HG03139 (cell line): ENCODE measurements around the gene ZMYM4.
A peak's percentile ranks its signal among the peaks of the same experiment; 100 is the strongest.
"Not testable (repeated sequence)": the region's sequence is repeated elsewhere in the genome, so short reads cannot be mapped to it uniquely, and the experiment has no call there.

Experiments
- ATAC-seq: cut with Tn5 transposase; IDR thresholded peaks from one replicate; pipeline ENCODE4 v1.9.1; 2021; ENCODE audit not compliant: unreplicated experiment

Gene ZMYM4

DNA sequence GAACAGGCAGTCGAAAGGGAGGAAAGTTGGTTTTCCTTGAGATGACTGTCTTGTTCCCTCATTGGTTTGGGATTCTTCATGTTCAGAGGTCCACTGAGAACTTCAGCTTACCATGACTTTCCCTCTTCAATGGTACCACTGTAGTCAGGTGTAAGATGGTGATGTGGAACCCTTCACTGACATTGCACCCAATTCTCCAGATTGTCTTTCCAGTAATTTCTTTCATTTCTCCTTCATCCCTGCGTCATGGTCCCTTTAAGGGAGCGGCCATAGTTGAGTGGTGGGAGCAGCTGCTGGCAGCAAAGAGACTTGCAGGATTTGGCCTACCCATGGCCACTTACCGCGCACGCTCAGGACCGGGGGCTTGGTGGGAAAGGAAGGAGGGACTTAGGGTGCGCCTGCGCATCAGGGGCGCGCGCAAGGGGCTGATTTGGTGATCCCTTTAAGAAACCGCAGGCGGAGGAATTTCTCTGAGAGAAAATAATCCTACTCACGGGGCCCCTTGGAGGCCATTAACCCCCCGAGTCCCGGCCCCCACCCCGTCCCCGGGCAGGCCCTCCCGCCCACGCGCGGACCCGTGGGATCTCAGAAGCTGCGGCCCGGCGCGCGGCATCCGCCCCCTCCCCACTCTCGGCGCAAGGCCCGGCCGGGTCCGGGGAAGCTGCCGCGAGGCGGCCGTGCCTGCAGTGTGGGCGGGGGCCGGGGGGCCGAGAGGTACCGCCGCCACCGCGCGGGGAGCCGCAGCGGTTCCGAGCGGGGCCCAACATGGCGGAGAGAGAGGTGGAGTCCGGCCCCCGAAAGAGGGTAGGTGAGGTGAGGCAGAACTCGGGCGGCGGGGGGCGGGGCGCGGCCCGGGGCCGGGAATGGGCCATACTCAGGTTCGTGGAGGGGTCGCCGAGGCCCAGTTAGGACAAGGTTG is at the start of gene ZMYM4:
TSS of gene ZMYM4 (plus strand) at position 428 of the 919 bp plus-strand sequence. CDS start at position 766, 338 bp downstream.
- peak; percentile 76 for ATAC-seq

DNA sequence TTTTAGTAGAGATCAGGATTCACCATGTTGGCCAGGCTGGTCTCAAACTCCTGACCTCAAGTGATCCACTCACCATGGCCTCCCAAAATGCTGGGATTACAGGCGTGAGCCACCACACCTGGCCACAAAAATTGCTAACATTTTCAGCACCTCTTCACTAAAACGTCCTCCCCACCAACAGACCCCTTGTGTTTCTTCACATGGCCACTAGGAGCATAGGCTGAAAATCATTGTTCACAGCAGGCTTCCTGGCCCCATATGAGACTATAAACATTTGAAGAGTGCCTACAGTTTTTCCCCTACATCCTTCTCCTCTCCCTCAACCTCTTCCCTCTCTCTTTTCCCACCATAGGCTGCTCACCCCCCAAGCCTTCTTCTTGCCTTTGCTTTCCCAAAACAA is 47.5 kb upstream of the ZMYM4 start:
- no peak for ATAC-seq

DNA sequence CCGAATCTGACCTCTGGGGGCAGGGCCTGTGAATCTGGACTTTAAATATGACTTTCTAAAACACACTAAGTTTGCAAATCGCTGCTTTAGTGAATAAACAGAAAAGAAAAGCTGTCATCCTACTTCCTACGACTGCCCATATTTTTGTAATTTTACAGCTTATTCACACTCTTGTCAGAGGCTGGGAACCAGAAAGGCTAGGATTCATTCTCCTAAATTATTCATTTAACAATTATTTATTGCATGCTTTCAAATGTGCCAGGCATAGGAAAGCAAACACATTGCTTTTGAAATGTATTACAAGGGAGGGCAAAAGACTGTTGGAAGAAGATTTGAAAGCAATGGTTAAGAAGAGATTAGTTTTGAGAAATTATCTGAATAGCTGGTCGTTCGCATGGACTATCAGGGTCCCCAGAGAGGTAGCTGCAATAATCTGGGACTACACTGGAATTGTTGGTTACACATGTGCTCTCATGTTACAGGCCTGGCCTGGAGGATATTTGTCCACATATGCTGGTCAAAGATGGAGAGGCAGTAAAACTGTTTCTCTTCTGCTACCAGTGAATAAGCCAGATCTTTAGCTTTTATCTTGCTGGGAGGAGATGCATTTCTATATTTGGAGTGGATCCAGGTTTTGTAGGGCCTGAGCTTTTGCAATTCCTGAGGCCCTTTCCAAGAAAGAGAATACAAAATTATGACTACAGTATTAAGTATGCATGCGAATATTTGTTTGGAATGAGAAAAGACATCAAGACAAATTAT is 46.0 kb upstream of the ZMYM4 start:
- no peak for ATAC-seq

DNA sequence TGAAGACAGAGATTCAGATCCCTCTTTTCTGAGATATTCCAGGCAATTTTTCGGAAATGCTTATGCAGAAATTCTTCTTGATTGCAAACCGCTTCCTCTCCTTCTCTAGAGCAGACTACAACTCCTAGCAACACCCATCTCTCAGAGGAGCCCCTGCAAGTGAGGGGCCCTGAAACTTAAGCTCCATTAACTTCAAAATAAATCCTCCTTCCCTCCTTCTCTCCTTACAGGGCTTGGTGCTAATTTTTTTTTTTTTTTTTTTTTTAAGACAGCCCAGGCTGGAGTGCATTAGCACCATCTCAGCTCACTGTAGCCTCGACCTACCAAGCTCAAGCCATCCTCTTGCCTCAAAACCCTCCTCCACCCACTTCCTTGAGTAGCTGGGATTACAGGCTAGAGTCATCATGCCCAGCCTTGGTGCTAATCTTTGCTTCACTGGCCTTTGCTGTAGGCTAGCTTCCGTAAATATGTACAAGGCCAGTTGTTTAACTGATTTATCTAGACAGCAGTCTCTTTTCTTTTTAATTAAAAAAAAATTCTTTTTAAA is 45.4 kb upstream of the ZMYM4 start:
- no peak for ATAC-seq

DNA sequence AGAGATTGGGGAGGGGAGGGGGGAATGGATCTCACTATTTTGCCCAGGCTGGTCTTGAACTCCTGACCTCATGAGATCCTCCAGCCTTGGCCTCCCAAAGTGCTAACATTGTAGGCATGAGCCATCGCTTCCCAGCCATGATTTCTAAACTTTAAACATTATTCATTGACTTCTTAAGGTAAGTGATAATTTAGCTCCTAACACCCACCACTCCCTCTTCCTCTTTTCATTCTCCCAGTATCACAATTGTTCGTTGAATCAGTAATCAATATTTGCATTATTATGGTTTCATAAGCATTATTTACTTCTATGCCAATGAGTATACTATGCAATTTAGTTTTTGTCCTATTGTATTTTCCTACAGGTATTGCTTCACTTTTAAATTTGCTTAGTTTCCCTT is 42.0 kb upstream of the ZMYM4 start:
- ATAC-seq, result no peak

DNA sequence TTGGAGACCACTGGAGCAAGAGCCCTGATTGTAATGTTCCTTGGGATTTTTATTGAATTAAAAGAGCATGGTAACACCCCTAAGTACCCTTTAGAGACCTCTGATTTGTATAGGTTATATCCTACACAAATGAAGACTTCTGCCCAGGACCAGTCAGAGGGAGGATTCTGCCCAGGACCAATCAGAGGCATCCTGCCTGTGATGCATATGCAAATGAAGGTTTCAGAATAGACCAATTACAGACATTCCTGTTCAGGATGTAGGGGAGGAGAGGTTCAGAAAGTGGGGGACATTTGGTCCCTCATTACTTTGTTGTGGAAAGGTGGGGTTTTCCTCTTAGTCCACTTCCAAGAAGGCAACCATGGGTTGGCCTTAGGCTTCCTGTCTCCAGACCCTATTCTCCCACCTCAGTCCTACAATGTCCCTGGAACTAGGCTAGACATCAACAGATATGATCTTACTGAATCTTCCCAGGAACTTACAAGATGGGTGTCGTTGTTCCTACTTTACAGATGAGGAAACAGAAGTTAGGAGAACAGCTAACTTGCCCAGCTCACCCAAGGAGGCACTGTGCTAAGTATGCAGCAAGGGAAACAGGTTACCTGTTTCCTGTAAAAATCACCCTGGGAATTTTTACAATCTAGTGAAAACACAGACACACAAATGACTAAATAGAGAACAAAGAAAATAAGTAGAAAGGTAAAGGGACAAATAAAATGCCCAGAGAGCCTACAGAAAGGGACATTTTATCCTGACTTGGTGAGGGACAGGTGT is 38.7 kb upstream of the ZMYM4 start:
- no peak for ATAC-seq

DNA sequence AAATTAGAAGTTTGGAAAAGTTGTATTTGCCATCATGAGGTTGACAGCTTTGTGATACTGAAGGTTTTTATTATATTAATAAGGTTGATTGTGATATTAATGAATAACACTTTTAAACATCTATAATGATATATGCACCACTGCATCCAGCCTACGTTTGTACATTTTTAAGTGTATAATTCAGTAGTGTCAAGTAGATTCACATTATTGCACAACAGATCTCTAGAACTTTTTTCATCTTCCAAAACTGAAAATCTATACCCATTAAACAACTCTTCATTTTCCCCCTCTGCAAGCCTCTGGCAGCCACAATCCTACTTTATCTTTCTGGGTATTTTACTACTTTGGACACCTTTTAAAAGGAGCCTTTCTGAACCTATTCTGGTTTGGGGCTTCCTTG is 37.2 kb upstream of the ZMYM4 start:
- ATAC-seq, result no peak

DNA sequence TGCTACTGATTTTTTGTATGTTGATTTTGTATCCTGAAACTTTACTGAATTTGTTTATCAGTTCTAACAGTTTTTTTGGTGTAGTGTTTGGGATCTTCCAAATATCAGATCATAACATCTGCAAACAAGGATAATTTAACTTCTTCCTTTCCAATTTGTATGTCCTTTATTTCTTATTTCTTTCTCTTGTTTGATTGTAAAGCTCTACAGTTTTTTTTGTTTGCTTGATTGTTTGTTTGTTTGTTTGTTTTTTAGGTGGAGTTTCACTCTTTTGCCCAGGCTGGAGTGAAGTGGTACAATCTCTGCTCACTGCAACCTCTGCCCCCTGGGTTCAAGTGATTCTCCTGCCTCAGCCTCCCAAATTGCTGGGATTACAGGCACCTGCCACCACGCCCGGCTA is 31.7 kb upstream of the ZMYM4 start:
- ATAC-seq, result not testable (repeated sequence)

DNA sequence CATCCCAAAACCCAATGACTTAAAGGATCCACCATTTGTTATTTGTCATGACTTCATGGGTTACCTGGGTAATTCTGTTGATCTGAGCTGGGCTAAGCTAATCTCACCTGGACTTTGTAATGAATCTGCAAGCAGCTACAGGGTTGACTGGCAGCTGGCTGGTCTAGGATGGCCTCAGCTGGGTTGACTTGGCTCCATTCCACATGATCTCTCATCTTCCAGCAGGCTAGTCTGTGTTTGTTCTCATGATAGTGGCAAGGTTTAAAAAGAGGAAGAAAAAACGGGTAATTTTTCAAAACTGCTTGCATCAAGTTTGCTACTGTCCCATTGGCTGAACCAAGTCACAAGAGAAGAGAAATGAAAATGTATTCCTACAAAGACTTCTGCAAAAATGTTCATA is 24.8 kb upstream of the ZMYM4 start:
- ATAC-seq, result no peak

DNA sequence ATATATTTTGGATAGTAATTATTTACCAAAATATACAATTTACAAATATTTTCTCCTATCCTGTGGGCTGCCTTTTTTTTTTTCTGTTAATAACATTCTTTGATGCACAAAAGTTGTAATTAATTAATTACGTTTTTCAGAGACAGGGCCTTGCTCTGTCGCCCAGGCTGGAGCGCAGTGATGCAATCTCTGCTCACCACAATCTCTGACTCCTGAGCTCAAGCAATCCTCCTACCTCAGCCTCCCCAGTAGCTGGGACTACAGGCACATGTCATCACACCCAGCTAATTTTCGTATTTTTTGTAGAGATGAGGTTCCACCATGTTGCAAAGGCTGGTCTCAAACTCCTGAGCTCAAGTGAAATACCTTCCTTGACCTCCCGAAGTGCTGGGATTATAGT is 21.3 kb upstream of the ZMYM4 start:
- no peak for ATAC-seq

DNA sequence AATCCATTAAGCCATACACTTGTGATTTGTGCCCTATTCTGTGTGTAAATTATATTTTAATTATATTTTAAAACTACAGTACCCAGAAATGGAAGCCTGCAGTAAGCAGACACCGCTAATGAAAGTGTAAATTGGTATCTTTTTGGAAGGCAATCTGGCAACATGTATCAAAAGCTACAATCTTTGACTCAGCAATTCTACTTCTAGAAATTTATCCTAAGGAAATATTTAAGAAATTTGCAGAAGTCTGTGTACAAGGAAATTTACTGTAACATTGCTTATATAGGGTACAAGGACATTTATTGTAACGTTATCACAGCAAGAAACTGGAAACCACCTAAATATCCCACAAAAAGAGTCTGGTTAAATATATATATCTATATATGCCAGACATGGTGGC is 14.6 kb upstream of the ZMYM4 start:
- ATAC-seq, result no peak

DNA sequence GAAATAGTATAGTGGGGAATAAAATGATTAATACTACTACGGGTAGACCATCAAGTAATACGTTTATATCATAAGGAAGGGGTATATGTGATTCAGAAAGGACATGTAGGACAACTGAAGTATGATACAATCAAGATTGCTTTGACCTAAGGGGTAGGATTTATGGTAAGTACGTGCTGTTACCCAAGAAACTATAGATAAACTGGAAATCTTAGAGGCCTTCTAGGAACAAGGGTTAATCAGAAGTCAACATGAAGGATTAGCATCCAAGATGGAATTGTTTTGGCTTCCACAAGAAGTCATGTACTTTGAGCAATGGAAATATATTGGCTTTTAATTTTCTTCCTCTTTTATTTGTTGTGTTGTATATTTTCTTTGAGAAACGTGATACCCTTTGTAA is 13.2 kb upstream of the ZMYM4 start:
- ATAC-seq, result no peak

DNA sequence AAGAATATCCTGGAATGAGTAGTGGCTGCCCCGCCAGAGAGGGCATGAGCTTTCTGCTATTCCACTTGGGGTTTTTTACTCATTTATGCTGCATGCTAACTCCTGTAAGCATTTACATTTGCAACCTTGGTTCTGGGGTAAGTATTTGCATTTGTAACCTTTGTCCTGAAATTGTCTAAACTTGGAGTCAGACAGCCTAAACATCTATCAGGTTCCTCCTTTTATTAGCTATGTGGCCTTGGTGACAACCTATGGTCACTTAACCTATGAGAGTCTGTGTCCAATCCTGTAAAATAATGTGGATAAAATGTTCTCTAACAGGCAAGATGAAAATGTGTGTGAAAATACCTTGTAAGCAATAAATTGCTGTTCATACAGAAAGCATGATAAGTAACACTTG is 8.9 kb upstream of the ZMYM4 start:
- no peak for ATAC-seq

DNA sequence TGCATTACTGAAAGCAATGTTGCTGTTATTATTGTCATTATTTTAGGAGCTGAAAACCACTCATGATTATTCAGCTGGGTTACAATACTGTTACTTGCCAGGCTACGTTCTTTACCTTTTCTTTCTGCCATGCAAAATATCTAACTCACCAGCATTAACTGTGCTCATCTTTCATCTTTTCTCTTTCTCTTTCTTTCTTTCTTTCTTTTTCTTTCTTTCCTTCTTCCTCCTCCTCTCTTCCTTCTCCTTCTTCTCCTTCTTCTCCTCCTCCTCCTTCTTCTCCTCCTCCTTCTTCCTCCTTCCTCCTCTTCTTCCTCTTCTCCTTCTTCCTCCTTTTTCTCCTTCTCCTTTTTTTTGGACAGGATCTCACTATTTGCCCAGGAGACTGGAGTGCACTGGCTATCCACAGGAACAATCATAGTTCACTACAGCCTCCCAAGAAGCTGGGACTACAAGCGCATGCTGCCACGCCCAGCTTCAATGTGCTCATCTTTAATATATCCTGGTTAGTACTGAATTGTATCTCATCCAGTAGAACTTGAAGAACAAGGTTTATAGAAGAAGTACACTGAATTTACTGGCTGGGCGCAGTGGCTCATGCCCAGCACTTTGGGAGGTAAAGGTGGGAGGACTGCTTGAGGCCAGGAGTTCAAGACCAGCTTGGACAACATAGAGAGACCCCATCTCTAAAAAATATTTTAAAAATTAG is 6.9 kb upstream of the ZMYM4 start:
- ATAC-seq, result no peak

DNA sequence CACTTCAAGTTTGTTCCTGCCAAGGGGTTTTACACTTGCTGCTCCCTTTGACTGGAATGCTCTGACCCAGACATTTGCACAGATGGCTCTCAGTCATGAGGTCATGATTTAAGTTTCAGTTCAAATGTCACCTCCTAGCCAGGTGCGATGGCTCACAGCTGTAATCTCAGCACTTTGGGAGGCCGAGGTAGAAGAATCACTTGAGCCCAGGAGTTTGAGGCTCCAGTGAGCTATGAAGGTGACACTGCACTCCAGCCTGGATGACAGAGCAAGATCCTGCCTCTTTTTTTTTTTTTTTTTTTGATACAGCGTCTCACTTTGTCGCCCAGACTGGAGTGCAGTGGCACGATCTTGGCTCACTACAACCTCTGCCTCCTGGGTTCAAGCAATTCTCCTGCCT is 4.5 kb upstream of the ZMYM4 start:
- no peak for ATAC-seq

DNA sequence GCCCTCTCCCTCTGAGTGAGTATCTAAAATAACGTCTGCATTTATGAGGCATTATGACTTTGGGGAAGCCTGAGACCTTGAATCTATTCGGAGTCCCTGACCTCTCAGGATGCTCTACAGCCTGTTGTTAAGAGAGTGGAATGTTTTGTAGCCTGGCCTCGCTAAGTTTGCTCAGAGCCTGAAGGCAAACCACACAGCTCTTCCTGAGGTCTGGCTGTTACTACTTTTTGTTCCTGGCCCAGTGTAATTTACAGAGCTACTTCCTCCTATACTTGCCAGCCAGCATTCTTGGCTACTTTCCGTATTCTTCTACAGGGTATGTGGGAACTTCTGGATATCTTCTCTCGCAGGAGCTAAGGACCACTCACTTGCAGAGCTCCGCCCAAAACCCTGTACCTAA is 3.6 kb upstream of the ZMYM4 start:
- no peak for ATAC-seq

DNA sequence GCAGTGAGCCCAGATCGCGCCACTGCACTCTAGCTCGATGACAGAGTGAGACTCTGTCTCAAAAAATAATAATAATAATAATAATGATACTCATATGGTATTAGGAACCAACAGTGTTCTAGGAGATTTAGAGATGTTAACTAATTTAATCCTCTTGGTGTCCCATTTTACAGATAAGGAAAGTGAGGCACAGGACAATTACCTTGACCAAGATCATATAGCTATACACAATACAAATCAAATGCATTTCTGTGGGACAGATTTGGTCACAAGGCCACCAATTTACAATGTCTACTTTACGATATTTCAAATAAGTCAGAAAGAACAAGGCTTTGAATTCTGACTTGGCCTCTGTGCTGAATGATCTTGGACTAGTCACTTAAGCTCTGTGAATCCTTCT is 2.2 kb upstream of the ZMYM4 start:
- no peak for ATAC-seq

DNA sequence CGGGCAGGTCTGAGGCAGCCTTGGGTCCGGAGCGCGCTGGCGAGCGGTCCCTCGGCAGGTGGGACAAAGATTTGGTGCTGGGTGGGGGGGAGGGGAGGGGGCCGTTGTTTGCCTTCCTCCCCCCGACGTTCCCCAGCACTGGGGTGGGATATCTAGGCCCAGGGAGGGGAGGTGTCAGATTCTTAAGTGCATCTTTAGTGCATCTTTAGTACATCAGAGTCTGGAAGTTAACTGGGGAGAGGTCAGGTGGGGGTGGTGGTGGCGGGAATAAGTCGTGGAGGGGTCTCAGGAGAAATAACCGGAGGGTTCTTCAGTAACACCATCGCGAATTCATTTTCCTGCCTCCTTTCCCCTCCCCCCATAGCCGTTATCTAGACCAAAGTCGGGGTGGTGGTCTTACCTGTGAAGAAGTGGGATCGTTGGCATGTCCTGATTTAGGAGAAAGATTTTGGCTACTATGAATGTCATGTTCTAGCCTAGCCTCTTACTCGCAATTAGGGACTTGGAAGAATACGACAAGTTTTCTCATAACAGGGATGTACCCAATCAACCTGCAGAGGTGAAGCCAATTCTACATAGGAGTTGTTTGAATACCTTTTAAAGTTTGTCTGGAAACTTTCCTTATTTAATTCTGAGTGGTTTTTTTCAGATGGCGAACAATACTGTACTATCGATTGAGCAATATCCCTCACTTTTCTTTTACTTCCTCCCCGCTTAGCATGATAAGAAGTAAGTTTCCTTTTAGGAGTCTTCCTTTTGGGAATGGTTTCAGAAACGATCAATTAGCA is 886 bp downstream of the ZMYM4 start:
- ATAC-seq, result no peak

DNA sequence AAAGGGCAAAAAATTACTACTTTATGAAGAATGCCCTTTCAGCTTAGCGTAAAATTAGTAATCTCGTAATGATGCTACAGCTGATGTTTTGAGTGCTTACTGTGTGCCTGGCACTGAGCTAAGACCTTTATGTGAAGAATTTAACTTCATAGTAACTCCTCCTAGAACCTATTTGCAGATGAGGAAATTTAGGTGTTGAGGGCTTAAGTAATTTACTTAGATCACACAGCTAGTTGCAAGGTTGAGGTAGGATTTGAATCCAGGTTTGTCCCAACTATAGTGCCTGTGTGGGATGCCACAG is 1.4 kb downstream of the ZMYM4 start:
- ATAC-seq, result no peak

DNA sequence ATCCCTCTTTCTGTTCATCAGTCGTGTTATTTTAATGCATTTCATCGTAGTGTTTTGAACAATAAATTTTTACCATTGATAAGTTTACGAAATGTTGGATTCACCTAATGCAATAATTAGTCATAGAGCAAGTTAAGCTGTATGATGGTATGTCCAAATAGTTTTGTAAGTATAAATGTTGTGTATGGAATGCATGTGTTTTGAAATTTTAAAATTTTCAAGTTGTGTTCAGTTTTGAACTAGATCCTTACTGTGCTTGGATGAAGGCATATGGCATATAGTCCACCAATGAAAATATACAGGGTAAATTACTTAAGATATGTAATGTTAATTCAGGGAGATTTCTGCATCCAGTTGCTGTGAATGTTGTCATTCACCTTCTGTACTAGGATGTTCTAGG is 2.3 kb downstream of the ZMYM4 start:
- no peak for ATAC-seq
